Measurements from ENCODE around the gene S1PR4. TPM values are rescaled to one million over a fixed set of nuclear protein-coding genes. Genes with fewer than 3 reads are reported as not detected.

The S1PR4 gene
- total RNA-seq, 1 experiment from 2014 or later, result 0.28 TPM

DNA sequence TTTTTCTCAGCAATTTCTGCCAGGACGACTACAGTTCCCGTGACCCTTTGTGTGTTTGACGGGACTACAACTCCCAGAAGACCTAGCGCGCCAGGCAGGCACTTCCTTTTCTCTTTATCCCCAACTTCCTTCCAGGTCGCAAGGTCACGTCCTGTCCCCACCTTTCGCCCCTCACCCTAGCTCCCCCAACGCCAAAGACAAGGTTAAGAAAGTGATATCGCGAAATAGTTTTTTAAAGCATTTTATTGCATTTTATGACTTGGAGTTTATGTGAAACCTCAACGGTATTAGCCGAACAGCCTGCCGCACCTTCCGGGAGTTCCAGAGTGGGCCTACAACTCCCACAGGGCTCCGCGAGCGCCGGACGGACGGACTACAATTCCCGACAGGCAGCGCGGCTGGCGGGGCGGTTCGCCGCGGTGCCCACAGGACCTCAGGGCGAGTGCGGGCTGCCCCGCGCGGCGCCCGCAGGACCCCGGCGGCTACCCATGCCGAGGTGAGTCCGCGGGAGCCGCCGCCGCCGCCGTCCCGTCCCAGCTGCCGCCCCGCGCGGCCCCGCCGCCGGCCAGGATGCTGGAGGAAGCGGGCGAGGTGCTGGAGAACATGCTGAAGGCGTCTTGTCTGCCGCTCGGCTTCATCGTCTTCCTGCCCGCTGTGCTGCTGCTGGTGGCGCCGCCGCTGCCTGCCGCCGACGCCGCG, 7.0 kb downstream of the S1PR4 start, which contains the start of gene NCLN (continued):
- TF ChIP-seq, protein P1, sequence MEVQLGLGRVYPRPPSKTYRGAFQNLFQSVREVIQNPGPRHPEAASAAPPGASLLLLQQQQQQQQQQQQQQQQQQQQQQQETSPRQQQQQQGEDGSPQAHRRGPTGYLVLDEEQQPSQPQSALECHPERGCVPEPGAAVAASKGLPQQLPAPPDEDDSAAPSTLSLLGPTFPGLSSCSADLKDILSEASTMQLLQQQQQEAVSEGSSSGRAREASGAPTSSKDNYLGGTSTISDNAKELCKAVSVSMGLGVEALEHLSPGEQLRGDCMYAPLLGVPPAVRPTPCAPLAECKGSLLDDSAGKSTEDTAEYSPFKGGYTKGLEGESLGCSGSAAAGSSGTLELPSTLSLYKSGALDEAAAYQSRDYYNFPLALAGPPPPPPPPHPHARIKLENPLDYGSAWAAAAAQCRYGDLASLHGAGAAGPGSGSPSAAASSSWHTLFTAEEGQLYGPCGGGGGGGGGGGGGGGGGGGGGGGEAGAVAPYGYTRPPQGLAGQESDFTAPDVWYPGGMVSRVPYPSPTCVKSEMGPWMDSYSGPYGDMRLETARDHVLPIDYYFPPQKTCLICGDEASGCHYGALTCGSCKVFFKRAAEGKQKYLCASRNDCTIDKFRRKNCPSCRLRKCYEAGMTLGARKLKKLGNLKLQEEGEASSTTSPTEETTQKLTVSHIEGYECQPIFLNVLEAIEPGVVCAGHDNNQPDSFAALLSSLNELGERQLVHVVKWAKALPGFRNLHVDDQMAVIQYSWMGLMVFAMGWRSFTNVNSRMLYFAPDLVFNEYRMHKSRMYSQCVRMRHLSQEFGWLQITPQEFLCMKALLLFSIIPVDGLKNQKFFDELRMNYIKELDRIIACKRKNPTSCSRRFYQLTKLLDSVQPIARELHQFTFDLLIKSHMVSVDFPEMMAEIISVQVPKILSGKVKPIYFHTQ (CRISPR knock-in tag; IDR thresholded peaks at IDR 0.05), result no peak
- TF ChIP-seq ZNF423 (CRISPR knock-in tag; IDR thresholded peaks at IDR 0.05) (no peak), IRF1 (CRISPR knock-in tag; IDR thresholded peaks at IDR 0.05) (no peak), ZNF121 (CRISPR knock-in tag; IDR thresholded peaks at IDR 0.05) (no peak), ETV6 (CRISPR knock-in tag; IDR thresholded peaks at IDR 0.05) (peak; percentile 34; the same call in 1 of the 2 replicates), NR2C2 (CRISPR knock-in tag; IDR thresholded peaks at IDR 0.05) (peak; percentile 56; the same call in 1 of the 2 replicates), ESRRA (CRISPR knock-in tag; IDR thresholded peaks at IDR 0.05; ENCODE audit: borderline replicate concordance) (no peak), KAT7 (CRISPR knock-in tag; IDR thresholded peaks at IDR 0.05; ENCODE audit: borderline replicate concordance) (peak; percentile 89; the same call in 1 of the 2 replicates), FOXP1 (CRISPR knock-in tag; IDR thresholded peaks at IDR 0.05; ENCODE audit: borderline replicate concordance) (peak; percentile 80), GABPB1 (CRISPR knock-in tag; IDR thresholded peaks at IDR 0.05) (no peak), ZNF232 (CRISPR knock-in tag; IDR thresholded peaks at IDR 0.05) (no peak), ATF2 (CRISPR knock-in tag; IDR thresholded peaks at IDR 0.05; ENCODE audit: borderline replicate concordance, low read depth) (no peak), SMAD3 (CRISPR knock-in tag; IDR thresholded peaks at IDR 0.05; ENCODE audit: borderline replicate concordance) (0 out of 2 replicates have a peak, but pooled peaks have one; percentile 23), SOX15 (CRISPR knock-in tag; IDR thresholded peaks at IDR 0.05) (no peak), TEAD1 (CRISPR knock-in tag; IDR thresholded peaks at IDR 0.05) (no peak), E2F4 (CRISPR knock-in tag; IDR thresholded peaks at IDR 0.05; ENCODE audit: borderline replicate concordance, low read depth) (peak; percentile 23; the same call in 1 of the 2 replicates), ZNF425 (CRISPR knock-in tag; conservative IDR thresholded peaks at IDR 0.05) (no peak)
- TF ChIP-seq, protein P2, sequence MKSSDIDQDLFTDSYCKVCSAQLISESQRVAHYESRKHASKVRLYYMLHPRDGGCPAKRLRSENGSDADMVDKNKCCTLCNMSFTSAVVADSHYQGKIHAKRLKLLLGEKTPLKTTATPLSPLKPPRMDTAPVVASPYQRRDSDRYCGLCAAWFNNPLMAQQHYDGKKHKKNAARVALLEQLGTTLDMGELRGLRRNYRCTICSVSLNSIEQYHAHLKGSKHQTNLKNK (CRISPR knock-in tag; IDR thresholded peaks at IDR 0.05), result no peak
